Natural killer cell (primary cell): ENCODE measurements around the gene DUSP5. TPM values are rescaled to one million over a fixed set of nuclear protein-coding genes. Genes with fewer than 3 reads are reported as not detected.

Experiments used
- ATAC-seq, 3 donors: fragments of 150-1000 bp in 2 of 3; fragments of 200-7000 bp in 1 of 3; cut with Tn5 transposase; 1 replicate in 1 of 3; 2 replicates in 2 of 3; pipeline ENCODE4 v1.10.0; 2021; ENCODE audit warnings: mild to moderate bottlenecking in 2 of 3, moderate library complexity in 2 of 3
- DNase-seq, 2 donors: peaks; one replicate each; pipeline versions ENCODE4 v3.0.0 to v3.0.0-alpha.2; 2013 to 2021; ENCODE audit warnings: mixed read lengths in 1 of 2
- H3K27ac ChIP-seq: one replicate; pipeline ENCODE4 v1.5.1; 2013; ENCODE audit warnings: mild to moderate bottlenecking, low read length
- H3K27me3 ChIP-seq: one replicate; pipeline ENCODE4 v1.6.1; 2013; ENCODE audit warnings: low read length; ENCODE audit not compliant: control insufficient read depth, insufficient read depth
- H3K36me3 ChIP-seq: one replicate; pipeline ENCODE4 v1.6.1; 2013; ENCODE audit warnings: low read length; ENCODE audit not compliant: control insufficient read depth, insufficient read depth
- H3K4me1 ChIP-seq: one replicate; pipeline ENCODE4 v1.6.1; 2013; ENCODE audit warnings: low read length; ENCODE audit not compliant: control insufficient read depth, insufficient read depth
- H3K4me3 ChIP-seq: one replicate; pipeline ENCODE4 v1.5.1; 2013; ENCODE audit warnings: low read length
- H3K9me3 ChIP-seq: one replicate; pipeline ENCODE4 v1.6.1; 2013; ENCODE audit warnings: low read length; ENCODE audit not compliant: control insufficient read depth, insufficient read depth
- H3K27ac Mint-ChIP-seq, 2 donors: one replicate each; pipeline ENCODE4 v1.8.0; 2022; ENCODE audit warnings: mild to moderate bottlenecking in 2 of 2, mixed read lengths in 2 of 2, moderate library complexity in 1 of 2
- H3K27me3 Mint-ChIP-seq, 2 donors: one replicate each; pipeline ENCODE4 v1.8.0; 2022; ENCODE audit warnings: low read depth in 2 of 2, mixed read lengths in 2 of 2
- H3K36me3 Mint-ChIP-seq: one replicate; pipeline ENCODE4 v1.8.0; 2022; ENCODE audit warnings: mixed read lengths
- H3K4me1 Mint-ChIP-seq, 2 donors: one replicate each; pipeline ENCODE4 v1.8.0; 2022; ENCODE audit warnings: mixed read lengths in 2 of 2
- H3K4me3 Mint-ChIP-seq: one replicate; pipeline ENCODE4 v1.8.0; 2022; ENCODE audit warnings: mild to moderate bottlenecking, moderate library complexity, mixed read lengths
- H3K9me3 Mint-ChIP-seq, 2 donors: one replicate each; pipeline ENCODE4 v1.8.0; 2022; ENCODE audit warnings: mixed read lengths in 2 of 2
- CTCF ChIP-seq: fragments of 200-600 bp; IDR thresholded peaks from one replicate; pipeline ENCODE4 v1.8.0; 2022; ENCODE audit warnings: antibody characterized with exemption
- WGBS: methylation state at CpG from one replicate; pipeline ENCODE4 v1.1.7; 2013; ENCODE audit warnings: missing lambda C conversion rate; ENCODE audit not compliant: insufficient coverage; 5-methylcytosine and 5-hydroxymethylcytosine counted together
- intact Hi-C: fragments of 100-400 bp; cut with micrococcal nuclease; formaldehyde crosslinking; loops from one replicate; pipeline ENCODE4 v1.14.2; 2022
- total RNA-seq, 4 donors: library from RNA; stranded (reverse); fragments of 120-200 nt in 1 of 4; gene quantifications; one replicate each; pipeline versions ENCODE4 v1.2.3 to v1.2.4, GENCODE V29; 2013 to 2022

DUSP5 gene
- total RNA-seq, 3 donors from 2014 or later (not counting 1 experiment from before 2014, with no cell fraction given): 56.3 to 98.9 (median 69.6) TPM

- intact Hi-C loops: no loop called here
- Histone ChIP-seq H3K36me3 (no peaks in the 10 kb centered on the region), H3K27ac (no peak overlapping the region), H3K9me3 (no peaks in the 10 kb centered on the region), H3K4me1 (peaks cover 21% of the 10 kb centered on the region), H3K4me3 (no peak overlapping the region), H3K27me3 (no peaks in the 10 kb centered on the region)
- no peaks in the 10 kb centered on the region for H3K9me3 Mint-ChIP-seq
- H3K27me3 Mint-ChIP-seq: no peaks in the 10 kb centered on the region
- H3K27ac Mint-ChIP-seq: no peak overlapping the region
- peaks cover 19 to 20% of the 10 kb centered on the region in 2 donors for H3K4me1 Mint-ChIP-seq
- no peak for ATAC-seq
- no peak for TF ChIP-seq CTCF
- no peaks in the 10 kb centered on the region for H3K36me3 Mint-ChIP-seq
- WGBS: 85% methylated on average over 4 of the region's 4 CpGs
- no peak for DNase-seq
- H3K4me3 Mint-ChIP-seq: no peak overlapping the region
Measured at GRCh38 chr10:110539091-110539490, 41.4 kb downstream of the DUSP5 start.

DNA sequence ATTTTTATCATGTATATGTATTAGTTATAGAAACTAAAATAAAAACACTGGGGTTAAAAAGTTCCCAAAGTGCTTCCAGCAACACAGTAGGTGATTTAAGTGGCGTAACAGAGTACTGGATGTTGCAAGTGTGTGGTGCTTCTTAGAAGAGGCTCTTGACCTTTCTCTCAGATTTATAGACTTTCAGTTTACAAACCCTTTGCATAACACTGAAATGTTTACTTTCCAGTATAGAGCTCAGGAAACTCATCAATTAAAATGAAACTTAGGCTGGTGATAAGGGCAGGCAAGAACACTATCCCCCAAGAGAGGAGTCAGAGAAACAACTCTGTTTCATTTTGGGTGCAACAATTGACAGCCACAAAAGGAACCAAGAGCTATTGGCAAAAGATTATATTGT, 42.3 kb downstream of the DUSP5 start:
- H3K27ac ChIP-seq: no peak overlapping the region
- ATAC-seq (no peak), DNase-seq (no peak)
- no peaks in the 10 kb centered on the region for H3K36me3 Mint-ChIP-seq
- H3K27ac Mint-ChIP-seq: no peak overlapping the region
- no peak overlapping the region for H3K4me3 ChIP-seq
- H3K4me1 ChIP-seq: peaks cover 17% of the 10 kb centered on the region
- no peaks in the 10 kb centered on the region for H3K9me3 Mint-ChIP-seq
- H3K27me3 Mint-ChIP-seq: no peaks in the 10 kb centered on the region
- H3K9me3 ChIP-seq: no peaks in the 10 kb centered on the region
- H3K27me3 ChIP-seq: no peaks in the 10 kb centered on the region
- 100% methylated on average over 1 of the region's 1 CpG for WGBS
- H3K36me3 ChIP-seq: no peaks in the 10 kb centered on the region
- intact Hi-C loops: no loop called here
- TF ChIP-seq CTCF: no peak
- H3K4me3 Mint-ChIP-seq: no peak overlapping the region
- peaks cover 11% of the 10 kb centered on the region in 2 donors for H3K4me1 Mint-ChIP-seq

DNA sequence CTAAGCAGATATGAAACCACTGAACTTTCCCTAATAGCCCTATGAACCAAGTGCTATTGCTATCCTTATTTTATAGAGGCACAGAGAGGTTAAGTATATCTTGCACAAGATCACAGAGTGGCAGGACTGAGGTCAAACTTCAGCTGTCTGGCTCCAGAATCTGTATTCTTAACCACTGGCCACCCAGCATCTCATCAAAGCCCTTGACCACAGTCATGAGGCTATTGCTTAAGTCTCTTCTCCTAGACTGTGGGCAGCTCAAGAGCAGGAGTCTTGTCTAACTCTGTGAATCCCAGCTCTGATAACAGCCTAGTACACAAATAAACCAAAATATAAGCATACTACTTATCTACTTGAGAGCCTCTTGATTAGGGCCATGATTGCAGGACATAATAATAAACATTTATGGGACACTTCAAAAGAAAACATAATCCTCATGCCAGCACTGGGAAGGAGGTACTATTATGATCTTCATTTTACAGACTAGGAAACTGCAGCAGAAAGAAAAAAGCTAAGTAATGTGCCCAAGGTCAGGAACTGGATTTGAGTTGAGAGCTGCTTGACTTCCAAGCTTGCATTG, 47.3 kb downstream of the DUSP5 start:
- Mint-ChIP-seq H3K27ac (no peak overlapping the region), H3K36me3 (no peaks in the 10 kb centered on the region), H3K9me3 (no peaks in the 10 kb centered on the region), H3K4me3 (no peak overlapping the region), H3K27me3 (peaks cover 0 to 23% of the 10 kb centered on the region in 2 donors), H3K4me1 (peaks cover 4 to 8% of the 10 kb centered on the region in 2 donors)
- no peak for ATAC-seq
- no peak overlapping the region for H3K27ac ChIP-seq
- H3K4me1 ChIP-seq: no peaks in the 10 kb centered on the region
- no peak overlapping the region for H3K4me3 ChIP-seq
- DNase-seq: no peak
- H3K27me3 ChIP-seq: peaks cover 5% of the 10 kb centered on the region
- TF ChIP-seq CTCF: no peak
- no peaks in the 10 kb centered on the region for H3K9me3 ChIP-seq
- intact Hi-C loops: loop anchor here (5.0 kb wide), 1 partner anchor 408 kb away; no protein-coding TSS in a partner anchor
- H3K36me3 ChIP-seq: no peaks in the 10 kb centered on the region

DNA sequence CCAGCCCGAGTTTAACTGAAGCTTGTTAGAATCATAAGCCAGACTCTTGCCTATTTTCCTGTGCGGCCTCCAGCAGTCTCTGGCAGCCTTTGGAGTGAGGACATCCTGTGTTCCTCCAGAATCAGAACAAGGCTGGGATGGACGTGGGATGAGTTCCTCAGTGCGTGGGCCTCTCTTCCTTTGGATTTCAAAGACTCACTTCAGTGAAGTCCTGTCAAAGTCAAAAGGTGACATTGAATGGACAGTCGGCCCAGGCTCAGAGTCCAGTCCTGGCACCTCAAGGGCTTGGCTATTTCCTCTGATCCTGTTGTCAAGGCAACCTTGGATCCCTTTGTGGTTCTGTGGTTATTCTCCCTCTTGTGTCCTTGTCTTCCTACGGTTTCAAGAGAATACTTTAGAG, 48.4 kb downstream of the DUSP5 start:
- no peaks in the 10 kb centered on the region for H3K9me3 Mint-ChIP-seq
- Histone ChIP-seq H3K4me1 (no peaks in the 10 kb centered on the region), H3K9me3 (no peaks in the 10 kb centered on the region), H3K27ac (no peak overlapping the region), H3K36me3 (no peaks in the 10 kb centered on the region), H3K27me3 (peaks cover 5% of the 10 kb centered on the region), H3K4me3 (no peak overlapping the region)
- 95% methylated on average over 6 of the region's 6 CpGs for WGBS
- H3K4me3 Mint-ChIP-seq: no peak overlapping the region
- H3K27ac Mint-ChIP-seq: no peak overlapping the region
- DNase-seq (no peak), ATAC-seq (no peak)
- H3K36me3 Mint-ChIP-seq: no peaks in the 10 kb centered on the region
- intact Hi-C loops: loop anchor here (5.0 kb wide), 1 partner anchor 409 kb away; no protein-coding TSS in a partner anchor
- TF ChIP-seq CTCF: no peak
- peaks cover 0 to 31% of the 10 kb centered on the region in 2 donors for H3K27me3 Mint-ChIP-seq
- peaks cover 4 to 8% of the 10 kb centered on the region in 2 donors for H3K4me1 Mint-ChIP-seq
